CD4-positive, alpha-beta T cell (primary cell): ENCODE measurements around the gene ADGRD1. TPM values are rescaled to one million over a fixed set of nuclear protein-coding genes. Genes with fewer than 3 reads are reported as not detected.

Experiments
- ATAC-seq: fragments of 200-7000 bp; cut with Tn5 transposase; one replicate; pipeline ENCODE4 v1.10.0; 2022; ENCODE audit warnings: mild to moderate bottlenecking; ENCODE audit not compliant: poor library complexity
- CTCF ChIA-PET: fragments of 350-600 bp; sonication (Branson Sonifier 250); formaldehyde crosslinking; loops from one replicate; lab custom pipeline; 2021; ENCODE audit warnings: antibody characterized with exemption, inconsistent platforms; lab: Charles Lee
- POLR2A ChIA-PET: fragments of 350-600 bp; sonication (Branson Sonifier 250); formaldehyde crosslinking; loops from one replicate; lab custom pipeline; 2021; ENCODE audit warnings: antibody characterized with exemption, inconsistent platforms; lab: Charles Lee
- DNase-seq, 14 experiments: peaks; one replicate each; pipeline ENCODE4 v3.0.0-alpha.2; 2013 to 2020; ENCODE audit warnings: mixed read lengths in 2 of 14
- H3K27ac ChIP-seq, 2 donors: one replicate each; pipeline versions ENCODE4 v1.5.1 to v1.7.0; 2013; ENCODE audit warnings: low read length in 2 of 2, low read depth in 1 of 2, mild to moderate bottlenecking in 1 of 2
- H3K27me3 ChIP-seq, 2 experiments: 1 replicate in 1 of 2; 2 replicates in 1 of 2; pipeline versions ENCODE4 v1.6.1 to v1.7.0; 2013; ENCODE audit warnings: low read length in 2 of 2, control low read depth in 1 of 2, mild to moderate bottlenecking in 1 of 2, moderate library complexity in 1 of 2; ENCODE audit not compliant: insufficient read depth in 2 of 2, control insufficient read depth in 1 of 2
- H3K36me3 ChIP-seq: one replicate; pipeline ENCODE4 v1.6.1; 2013; ENCODE audit warnings: low read length, control low read depth; ENCODE audit not compliant: insufficient read depth
- H3K4me1 ChIP-seq: one replicate; pipeline ENCODE4 v1.6.1; 2013; ENCODE audit warnings: low read length, control low read depth; ENCODE audit not compliant: insufficient read depth
- H3K4me3 ChIP-seq: one replicate; pipeline ENCODE4 v1.5.1; 2013; ENCODE audit warnings: mild to moderate bottlenecking, low read length, moderate library complexity
- H3K9me3 ChIP-seq, 2 experiments: 1 replicate in 1 of 2; 2 replicates in 1 of 2; pipeline versions ENCODE4 v1.6.1 to v1.7.0; 2013; ENCODE audit warnings: low read length in 2 of 2, mild to moderate bottlenecking in 2 of 2, control low read depth in 1 of 2, moderate library complexity in 1 of 2; ENCODE audit not compliant: control insufficient read depth in 1 of 2, insufficient read depth in 1 of 2
- H3K27ac Mint-ChIP-seq: one replicate; pipeline ENCODE4 v1.8.0; 2020; ENCODE audit warnings: mixed read lengths
- H3K27me3 Mint-ChIP-seq: one replicate; pipeline ENCODE4 v1.8.0; 2021; ENCODE audit warnings: mixed read lengths
- H3K36me3 Mint-ChIP-seq: one replicate; pipeline ENCODE4 v1.8.0; 2021; ENCODE audit warnings: low read depth, mixed read lengths
- H3K4me1 Mint-ChIP-seq: one replicate; pipeline ENCODE4 v1.8.0; 2021; ENCODE audit warnings: low read depth, mixed read lengths
- H3K4me3 Mint-ChIP-seq: one replicate; pipeline ENCODE4 v1.8.0; 2020; ENCODE audit warnings: mild to moderate bottlenecking, mixed read lengths
- H3K9me3 Mint-ChIP-seq: one replicate; pipeline ENCODE4 v1.8.0; 2020; ENCODE audit warnings: mixed read lengths
- intact Hi-C, 2 experiments: fragments of 100-400 bp; cut with DNase I in 1 of 2; cut with micrococcal nuclease in 1 of 2; formaldehyde crosslinking; loops; one replicate each; pipeline versions ENCODE4 v1.15.1 to v1.9.0; 2023 to 2025; cut with DNase I, micrococcal nuclease
- total RNA-seq, 174 experiments: library from RNA in 2 of 174; stranded (reverse) in 2 of 174; gene quantifications; one replicate each; pipeline ENCODE4 v1.2.3 and lab custom pipeline; 2021 to 2026
- TF ChIP-seq, protein P1 (sequence below): fragments of 200-600 bp; IDR thresholded peaks from one replicate; pipeline ENCODE4 v1.8.0; 2022; ENCODE audit warnings: antibody characterized with exemption, mild to moderate bottlenecking

ADGRD1 gene
- total RNA-seq, 2 experiments from 2014 or later = 0.22 TPM; not detected in 1

DNA sequence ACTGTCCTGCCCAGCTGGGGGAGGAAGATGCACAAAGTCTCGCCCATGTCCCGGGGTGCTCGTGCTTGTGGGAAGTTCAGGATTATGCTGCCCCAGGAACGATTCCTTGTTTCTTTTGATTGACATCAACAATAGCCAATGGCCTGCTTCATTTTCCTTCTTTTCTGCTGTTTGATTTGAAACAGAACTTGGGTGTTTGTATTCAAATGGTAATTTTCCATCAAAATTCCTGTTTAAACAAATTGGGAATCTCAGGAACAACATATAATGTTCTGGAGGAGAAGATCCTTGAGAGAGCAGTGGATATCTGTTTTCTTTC, 97.4 kb downstream of the ADGRD1 start:
- ATAC-seq (no peak), DNase-seq (no peak)
- H3K27ac Mint-ChIP-seq = no peak overlapping the region
- TF ChIP-seq, protein P1, sequence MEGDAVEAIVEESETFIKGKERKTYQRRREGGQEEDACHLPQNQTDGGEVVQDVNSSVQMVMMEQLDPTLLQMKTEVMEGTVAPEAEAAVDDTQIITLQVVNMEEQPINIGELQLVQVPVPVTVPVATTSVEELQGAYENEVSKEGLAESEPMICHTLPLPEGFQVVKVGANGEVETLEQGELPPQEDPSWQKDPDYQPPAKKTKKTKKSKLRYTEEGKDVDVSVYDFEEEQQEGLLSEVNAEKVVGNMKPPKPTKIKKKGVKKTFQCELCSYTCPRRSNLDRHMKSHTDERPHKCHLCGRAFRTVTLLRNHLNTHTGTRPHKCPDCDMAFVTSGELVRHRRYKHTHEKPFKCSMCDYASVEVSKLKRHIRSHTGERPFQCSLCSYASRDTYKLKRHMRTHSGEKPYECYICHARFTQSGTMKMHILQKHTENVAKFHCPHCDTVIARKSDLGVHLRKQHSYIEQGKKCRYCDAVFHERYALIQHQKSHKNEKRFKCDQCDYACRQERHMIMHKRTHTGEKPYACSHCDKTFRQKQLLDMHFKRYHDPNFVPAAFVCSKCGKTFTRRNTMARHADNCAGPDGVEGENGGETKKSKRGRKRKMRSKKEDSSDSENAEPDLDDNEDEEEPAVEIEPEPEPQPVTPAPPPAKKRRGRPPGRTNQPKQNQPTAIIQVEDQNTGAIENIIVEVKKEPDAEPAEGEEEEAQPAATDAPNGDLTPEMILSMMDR = no peak
- no peaks in the 10 kb centered on the region for H3K4me1 Mint-ChIP-seq
- Histone ChIP-seq H3K36me3 (no peaks in the 10 kb centered on the region), H3K27me3 (no peaks in the 10 kb centered on the region), H3K4me1 (no peaks in the 10 kb centered on the region), H3K4me3 (no peak overlapping the region), H3K27ac (no peak overlapping the region), H3K9me3 (no peaks in the 10 kb centered on the region)
- H3K27me3 Mint-ChIP-seq = no peaks in the 10 kb centered on the region
- no peak overlapping the region for H3K4me3 Mint-ChIP-seq
- H3K36me3 Mint-ChIP-seq = no peaks in the 10 kb centered on the region
- intact Hi-C loops = no loop called here
- ChIA-PET POLR2A (no interaction called here), CTCF (no interaction called here)
- no peaks in the 10 kb centered on the region for H3K9me3 Mint-ChIP-seq

- peaks cover 4% of the 10 kb centered on the region for H3K27me3 Mint-ChIP-seq
- no peaks in the 10 kb centered on the region for H3K9me3 Mint-ChIP-seq
- no peaks in the 10 kb centered on the region for H3K27me3 ChIP-seq
- TF ChIP-seq, protein P1 = no peak
- ATAC-seq = no peak
- H3K27ac Mint-ChIP-seq = no peak overlapping the region
- no peaks in the 10 kb centered on the region for H3K4me1 Mint-ChIP-seq
- POLR2A ChIA-PET = interaction anchor here (0.6 kb wide), 1 partner anchor 956 kb away, joined by 3 read pairs; no protein-coding TSS in a partner anchor
- no peaks in the 10 kb centered on the region for H3K36me3 Mint-ChIP-seq
- H3K4me1 ChIP-seq = no peaks in the 10 kb centered on the region
- DNase-seq = no peak
- H3K4me3 ChIP-seq = no peak overlapping the region
- no peaks in the 10 kb centered on the region for H3K36me3 ChIP-seq
- H3K9me3 ChIP-seq = no peaks in the 10 kb centered on the region
- no peak overlapping the region for H3K4me3 Mint-ChIP-seq
- intact Hi-C loops = no loop called here
- CTCF ChIA-PET = no interaction called here
- no peak overlapping the region for H3K27ac ChIP-seq
These were observed 98.5 kb downstream of the ADGRD1 start for GRCh38 chr12:131052063-131052781.

GRCh38 chr12:131052929-131053328, 99.2 kb downstream of the ADGRD1 start:
- ChIA-PET CTCF (no interaction called here), POLR2A (no interaction called here)
- Histone ChIP-seq H3K9me3 (no peaks in the 10 kb centered on the region), H3K27me3 (no peaks in the 10 kb centered on the region), H3K4me3 (no peak overlapping the region), H3K27ac (no peak overlapping the region), H3K4me1 (no peaks in the 10 kb centered on the region), H3K36me3 (no peaks in the 10 kb centered on the region)
- DNase-seq (no peak), ATAC-seq (no peak)
- Mint-ChIP-seq H3K4me1 (no peaks in the 10 kb centered on the region), H3K27ac (no peak overlapping the region), H3K9me3 (no peaks in the 10 kb centered on the region), H3K4me3 (no peak overlapping the region), H3K27me3 (peaks cover 4% of the 10 kb centered on the region), H3K36me3 (no peaks in the 10 kb centered on the region)
- intact Hi-C loops = no loop called here
- TF ChIP-seq, protein P1 = no peak
